CD4-positive, alpha-beta memory T cell (primary cell): Measurements from ENCODE around the gene IMPACT. TPM values are rescaled to one million over a fixed set of nuclear protein-coding genes. Genes with fewer than 3 reads are reported as not detected.

Source experiments
- CTCF ChIA-PET: fragments of 350-600 bp; sonication (Branson Sonifier 250); formaldehyde crosslinking; loops from one replicate; lab custom pipeline; 2021; ENCODE audit warnings: inconsistent platforms; ENCODE audit not compliant: partially characterized antibody; lab: Charles Lee
- POLR2A ChIA-PET: fragments of 350-600 bp; sonication (Branson Sonifier 250); formaldehyde crosslinking; loops from one replicate; lab custom pipeline; 2021; ENCODE audit not compliant: partially characterized antibody; lab: Charles Lee
- DNase-seq, 5 donors: peaks; one replicate each; pipeline versions ENCODE4 v3.0.0 to v3.0.0-alpha.2; 2020 to 2022; ENCODE audit warnings: mixed read lengths in 1 of 5
- H3K27ac ChIP-seq: one replicate; pipeline ENCODE4 v1.7.0; 2013; ENCODE audit warnings: low read depth, low read length
- H3K27me3 ChIP-seq: 2 replicates; pipeline ENCODE4 v1.7.0; 2013; ENCODE audit warnings: mild to moderate bottlenecking, low read length, moderate library complexity; ENCODE audit not compliant: insufficient read depth
- H3K36me3 ChIP-seq: 2 replicates; pipeline ENCODE4 v1.7.0; 2013; ENCODE audit warnings: mild to moderate bottlenecking, low read length, moderate library complexity; ENCODE audit not compliant: insufficient read depth
- H3K4me1 ChIP-seq: 2 replicates; pipeline ENCODE4 v1.7.0; 2013; ENCODE audit warnings: mild to moderate bottlenecking, low read length, moderate library complexity; ENCODE audit not compliant: insufficient read depth
- H3K4me3 ChIP-seq, 2 donors: one replicate each; pipeline ENCODE4 v1.7.0; 2013; ENCODE audit warnings: low read length in 2 of 2, mild to moderate bottlenecking in 1 of 2
- H3K9me3 ChIP-seq, 2 donors: one replicate each; pipeline ENCODE4 v1.7.0; 2013; ENCODE audit warnings: low read length in 2 of 2, control low read depth in 1 of 2; ENCODE audit not compliant: control insufficient read depth in 1 of 2
- H3K27ac Mint-ChIP-seq, 7 donors: one replicate each; pipeline ENCODE4 v1.8.0; 2020 to 2021; ENCODE audit warnings: mixed read lengths in 7 of 7, mild to moderate bottlenecking in 6 of 7, inconsistent platforms in 3 of 7, moderate library complexity in 3 of 7
- H3K27me3 Mint-ChIP-seq, 2 donors: one replicate each; pipeline ENCODE4 v1.8.0; 2020 to 2021; ENCODE audit warnings: mixed read lengths in 2 of 2
- H3K36me3 Mint-ChIP-seq, 2 donors: one replicate each; pipeline ENCODE4 v1.8.0; 2020 to 2021; ENCODE audit warnings: mixed read lengths in 2 of 2, inconsistent platforms in 1 of 2, mild to moderate bottlenecking in 1 of 2
- H3K4me1 Mint-ChIP-seq, 4 donors: one replicate each; pipeline ENCODE4 v1.8.0; 2020 to 2021; ENCODE audit warnings: mixed read lengths in 4 of 4, mild to moderate bottlenecking in 1 of 4
- H3K4me3 Mint-ChIP-seq, 8 donors: one replicate each; pipeline ENCODE4 v1.8.0; 2020 to 2021; ENCODE audit warnings: mixed read lengths in 8 of 8, mild to moderate bottlenecking in 7 of 8, moderate library complexity in 6 of 8, inconsistent platforms in 3 of 8
- H3K9me3 Mint-ChIP-seq, 8 donors: one replicate each; pipeline ENCODE4 v1.8.0; 2020 to 2021; ENCODE audit warnings: mixed read lengths in 8 of 8, mild to moderate bottlenecking in 5 of 8, inconsistent platforms in 3 of 8, moderate library complexity in 1 of 8
- intact Hi-C: fragments of 100-400 bp; cut with micrococcal nuclease; formaldehyde crosslinking; loops from one replicate; pipeline ENCODE4 v1.15.1; 2023
- polyA plus RNA-seq, 2 donors: library from polyadenylated mRNA; unstranded; fragments of 300-500 nt; fragmentation: Illumina TruSeq; gene quantifications; one replicate each; pipeline ENCODE4 v1.2.3, GENCODE V29; 2021
- total RNA-seq, 2 experiments: library from RNA; stranded (reverse); gene quantifications; one replicate each; pipeline ENCODE4 v1.2.3, GENCODE V29; 2021

The IMPACT gene
- total and polyA plus RNA-seq, 4 experiments from 2014 or later: 12.5 to 20.9 (median 15.0) TPM

- Mint-ChIP-seq H3K9me3 (peaks cover 0 to 2% (median 0%) of the 10 kb centered on the region in 8 donors), H3K4me1 (peaks cover 0 to 5% (median under 1%) of the 10 kb centered on the region in 4 donors), H3K27me3 (no peaks in the 10 kb centered on the region), H3K4me3 (no peak overlapping the region), H3K27ac (peak overlapping the region in 3 of 7 donors; percentile 19 to 85 (median 40)), H3K36me3 (peaks cover 44 to 57% of the 10 kb centered on the region in 2 donors)
- Histone ChIP-seq H3K4me1 (no peaks in the 10 kb centered on the region), H3K4me3 (no peak overlapping the region), H3K27me3 (no peaks in the 10 kb centered on the region), H3K36me3 (peaks cover 5% of the 10 kb centered on the region), H3K9me3 (no peaks in the 10 kb centered on the region), H3K27ac (no peak overlapping the region)
- CTCF ChIA-PET: interaction anchor here (1.4 kb wide), 1 partner anchor 51 kb away, joined by 11 read pairs; no protein-coding TSS in a partner anchor
- DNase-seq: no peak
- POLR2A ChIA-PET: no interaction called here
- intact Hi-C loops: no loop called here
These were observed 10.5 kb downstream of the IMPACT start for GRCh38 chr18:24436939-24437338.

- Mint-ChIP-seq H3K9me3 (peaks cover 0 to 2% (median 0%) of the 10 kb centered on the region in 8 donors), H3K4me1 (no peaks in the 10 kb centered on the region), H3K36me3 (peaks cover 62 to 69% of the 10 kb centered on the region in 2 donors), H3K27me3 (no peaks in the 10 kb centered on the region), H3K27ac (no peak overlapping the region), H3K4me3 (no peak overlapping the region)
- no peak for DNase-seq
- intact Hi-C loops: no loop called here
- Histone ChIP-seq H3K36me3 (peaks cover 7% of the 10 kb centered on the region), H3K27ac (no peak overlapping the region), H3K27me3 (no peaks in the 10 kb centered on the region), H3K4me3 (no peak overlapping the region), H3K9me3 (no peaks in the 10 kb centered on the region), H3K4me1 (no peaks in the 10 kb centered on the region)
- ChIA-PET POLR2A (no interaction called here), CTCF (interaction anchor here (0.8 to 2.4 kb wide), 4 partner anchors 10 to 45 kb away, joined by 3 to 6 read pairs (median 5); no protein-coding TSS in a partner anchor)
These were observed 17.4 kb downstream of the IMPACT start for GRCh38 chr18:24443870-24444269.

- Histone ChIP-seq H3K27me3 (no peaks in the 10 kb centered on the region), H3K4me3 (no peak overlapping the region), H3K4me1 (no peaks in the 10 kb centered on the region), H3K9me3 (no peaks in the 10 kb centered on the region), H3K27ac (no peak overlapping the region), H3K36me3 (peaks cover 16% of the 10 kb centered on the region)
- DNase-seq: no peak
- Mint-ChIP-seq H3K27ac (no peak overlapping the region), H3K36me3 (peaks cover 67 to 69% of the 10 kb centered on the region in 2 donors), H3K27me3 (no peaks in the 10 kb centered on the region), H3K9me3 (peaks cover 0 to under 1% (median 0%) of the 10 kb centered on the region in 8 donors), H3K4me1 (no peaks in the 10 kb centered on the region), H3K4me3 (no peak overlapping the region)
- intact Hi-C loops: no loop called here
- CTCF ChIA-PET: interaction anchor here (0.7 to 2.3 kb wide), 5 partner anchors 12 to 87 kb away, joined by 3 to 29 read pairs (median 8); no protein-coding TSS in a partner anchor
- POLR2A ChIA-PET: no interaction called here
These were observed 20.0 kb downstream of the IMPACT start for GRCh38 chr18:24446453-24446852.

DNA sequence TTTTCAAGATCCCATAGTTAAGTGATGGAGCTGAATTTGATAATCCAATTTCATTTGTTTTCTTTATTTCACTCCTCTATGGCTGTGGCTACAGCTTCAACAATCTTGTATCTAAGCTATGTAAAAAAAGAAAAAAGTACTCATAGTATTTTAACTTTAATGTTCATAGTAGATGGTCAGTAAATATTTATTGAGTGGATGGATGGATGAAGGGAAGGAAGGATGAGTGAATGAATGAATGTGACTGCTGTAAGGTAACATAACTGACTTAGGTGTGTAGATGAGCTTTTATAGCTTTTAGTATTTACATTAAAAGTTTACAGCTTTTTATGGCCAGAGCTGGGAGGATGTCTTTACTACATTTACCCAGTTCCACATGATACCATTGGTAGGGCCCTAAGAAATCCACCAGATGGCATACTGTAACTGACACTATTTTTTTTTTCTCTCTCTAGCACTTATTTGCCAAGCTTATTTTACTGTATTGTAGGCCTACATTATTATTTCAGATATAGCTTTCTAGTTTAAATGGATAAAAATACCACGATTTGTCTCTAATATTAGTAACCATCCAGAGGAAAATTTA is 20.6 kb downstream of the IMPACT start:
- Histone ChIP-seq H3K4me3 (no peak overlapping the region), H3K4me1 (no peaks in the 10 kb centered on the region), H3K9me3 (no peaks in the 10 kb centered on the region), H3K36me3 (peaks cover 16% of the 10 kb centered on the region), H3K27ac (no peak overlapping the region), H3K27me3 (no peaks in the 10 kb centered on the region)
- intact Hi-C loops: loop anchor here (1.0 kb wide), 1 partner anchor 42 kb away; no protein-coding TSS in a partner anchor
- ChIA-PET POLR2A (no interaction called here), CTCF (interaction anchor here (0.7 to 2.3 kb wide), 6 partner anchors 13 to 87 kb away, joined by 3 to 29 read pairs (median 6); no protein-coding TSS in a partner anchor)
- Mint-ChIP-seq H3K9me3 (no peaks in the 10 kb centered on the region), H3K27me3 (no peaks in the 10 kb centered on the region), H3K27ac (no peak overlapping the region), H3K4me1 (no peaks in the 10 kb centered on the region), H3K4me3 (no peak overlapping the region), H3K36me3 (peaks cover 66 to 68% of the 10 kb centered on the region in 2 donors)
- DNase-seq: no peak

DNA sequence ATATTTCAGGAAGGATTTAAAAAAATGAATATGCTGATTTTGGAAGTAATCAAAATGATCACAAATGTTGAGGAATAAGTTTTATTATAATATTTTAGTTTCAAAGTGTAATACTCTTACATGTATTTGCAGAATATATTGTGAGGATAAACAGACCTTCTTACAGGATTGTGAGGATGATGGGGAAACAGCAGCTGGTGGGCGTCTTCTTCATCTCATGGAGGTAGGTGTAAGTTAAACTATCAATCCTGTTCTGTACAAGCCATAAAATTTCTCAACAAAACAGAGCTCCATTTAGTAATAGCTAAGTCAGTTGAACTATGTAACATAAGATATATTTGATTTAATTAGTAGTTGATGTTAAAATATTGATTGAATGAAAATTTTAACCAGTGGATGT is 21.5 kb downstream of the IMPACT start:
- H3K36me3 Mint-ChIP-seq: peaks cover 66 to 71% of the 10 kb centered on the region in 2 donors
- Histone ChIP-seq H3K27ac (no peak overlapping the region), H3K4me1 (no peaks in the 10 kb centered on the region), H3K36me3 (peaks cover 16% of the 10 kb centered on the region), H3K9me3 (no peaks in the 10 kb centered on the region), H3K4me3 (no peak overlapping the region), H3K27me3 (no peaks in the 10 kb centered on the region)
- H3K4me1 Mint-ChIP-seq: no peaks in the 10 kb centered on the region
- ChIA-PET CTCF (interaction anchor here (2.2 to 2.3 kb wide), 3 partner anchors 14 to 88 kb away, joined by 8 to 29 read pairs (median 11); no protein-coding TSS in a partner anchor), POLR2A (no interaction called here)
- H3K9me3 Mint-ChIP-seq: no peaks in the 10 kb centered on the region
- intact Hi-C loops: loop anchor here (1.0 kb wide), 1 partner anchor 41 kb away; no protein-coding TSS in a partner anchor
- no peak overlapping the region for H3K4me3 Mint-ChIP-seq
- no peak for DNase-seq
- no peaks in the 10 kb centered on the region for H3K27me3 Mint-ChIP-seq
- no peak overlapping the region for H3K27ac Mint-ChIP-seq

DNA sequence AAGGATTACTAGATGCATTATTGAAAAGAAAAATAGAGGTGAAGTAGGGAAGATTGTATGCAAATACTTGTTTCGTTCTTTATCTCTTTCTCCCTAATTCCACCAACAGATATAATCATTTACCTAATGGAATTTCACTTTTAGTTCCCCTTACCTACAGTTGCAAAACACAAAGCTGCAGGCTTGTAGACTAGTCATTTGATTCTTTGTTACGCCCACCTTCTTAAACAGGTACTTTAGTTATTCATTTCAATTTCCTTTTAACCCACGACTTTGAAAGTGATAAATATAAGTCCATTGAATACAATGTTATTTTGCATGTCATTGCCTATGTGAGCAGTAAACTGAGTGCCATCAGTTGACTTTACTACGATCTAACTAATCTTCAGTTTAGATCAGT is 30.1 kb downstream of the IMPACT start:
- intact Hi-C loops: no loop called here
- DNase-seq: no peak
- no peak overlapping the region for H3K27ac Mint-ChIP-seq

DNA sequence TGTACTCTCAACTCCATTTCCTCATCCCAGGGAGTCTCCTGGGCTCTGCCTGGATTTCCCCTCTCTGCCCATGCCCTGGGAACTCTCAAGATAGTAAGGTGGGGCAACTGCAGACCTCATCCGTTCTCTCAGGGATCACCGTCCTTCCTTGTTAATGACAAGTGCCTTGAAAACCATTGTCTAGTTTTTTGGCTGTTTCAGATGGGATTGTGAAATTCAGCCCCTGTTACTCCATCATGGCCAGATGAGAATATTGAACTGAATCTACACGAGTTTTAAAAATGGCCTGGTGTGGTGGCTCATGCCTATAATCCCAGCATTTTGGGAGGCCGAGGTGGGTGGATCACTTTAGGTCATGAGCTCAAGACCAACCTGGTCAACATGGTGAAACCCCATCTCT is 33.3 kb downstream of the IMPACT start:
- peaks cover 10 to 19% (median 15%) of the 10 kb centered on the region in 4 donors for H3K4me1 Mint-ChIP-seq
- peaks cover 0 to 4% (median 0%) of the 10 kb centered on the region in 8 donors for H3K9me3 Mint-ChIP-seq
- H3K36me3 Mint-ChIP-seq: peaks cover 0 to 13% of the 10 kb centered on the region in 2 donors
- no peaks in the 10 kb centered on the region for H3K9me3 ChIP-seq
- H3K27ac Mint-ChIP-seq: peak overlapping the region in 1 of 7 donors; percentile 70
- CTCF ChIA-PET: interaction anchor here (1.5 to 3.7 kb wide), 2 partner anchors 29 to 31 kb away, joined by 4 to 31 read pairs; no protein-coding TSS in a partner anchor
- intact Hi-C loops: no loop called here
- H3K27me3 Mint-ChIP-seq: no peaks in the 10 kb centered on the region
- no peak for DNase-seq
- no peaks in the 10 kb centered on the region for H3K36me3 ChIP-seq
- H3K4me3 Mint-ChIP-seq: peak overlapping the region in 1 of 8 donors; percentile 21
- no peaks in the 10 kb centered on the region for H3K27me3 ChIP-seq
- H3K27ac ChIP-seq: no peak overlapping the region
- no peak overlapping the region for H3K4me3 ChIP-seq
- H3K4me1 ChIP-seq: no peaks in the 10 kb centered on the region
- POLR2A ChIA-PET: no interaction called here

More for the DNA sequence above, 30.1 kb downstream of the IMPACT start:
- peaks cover 2 to 6% (median 4%) of the 10 kb centered on the region in 4 donors for H3K4me1 Mint-ChIP-seq
- POLR2A ChIA-PET: no interaction called here
- H3K36me3 Mint-ChIP-seq: peaks cover 5 to 28% of the 10 kb centered on the region in 2 donors
- no peak overlapping the region for H3K4me3 Mint-ChIP-seq
- Histone ChIP-seq H3K4me3 (no peak overlapping the region), H3K36me3 (no peaks in the 10 kb centered on the region), H3K27me3 (no peaks in the 10 kb centered on the region), H3K27ac (no peak overlapping the region), H3K9me3 (no peaks in the 10 kb centered on the region), H3K4me1 (no peaks in the 10 kb centered on the region)
- peaks cover 0 to 4% (median 0%) of the 10 kb centered on the region in 8 donors for H3K9me3 Mint-ChIP-seq
- CTCF ChIA-PET: no interaction called here
- H3K27me3 Mint-ChIP-seq: no peaks in the 10 kb centered on the region
